ENCODE measurements around the gene CSNK1G1.

Gene CSNK1G1

DNA sequence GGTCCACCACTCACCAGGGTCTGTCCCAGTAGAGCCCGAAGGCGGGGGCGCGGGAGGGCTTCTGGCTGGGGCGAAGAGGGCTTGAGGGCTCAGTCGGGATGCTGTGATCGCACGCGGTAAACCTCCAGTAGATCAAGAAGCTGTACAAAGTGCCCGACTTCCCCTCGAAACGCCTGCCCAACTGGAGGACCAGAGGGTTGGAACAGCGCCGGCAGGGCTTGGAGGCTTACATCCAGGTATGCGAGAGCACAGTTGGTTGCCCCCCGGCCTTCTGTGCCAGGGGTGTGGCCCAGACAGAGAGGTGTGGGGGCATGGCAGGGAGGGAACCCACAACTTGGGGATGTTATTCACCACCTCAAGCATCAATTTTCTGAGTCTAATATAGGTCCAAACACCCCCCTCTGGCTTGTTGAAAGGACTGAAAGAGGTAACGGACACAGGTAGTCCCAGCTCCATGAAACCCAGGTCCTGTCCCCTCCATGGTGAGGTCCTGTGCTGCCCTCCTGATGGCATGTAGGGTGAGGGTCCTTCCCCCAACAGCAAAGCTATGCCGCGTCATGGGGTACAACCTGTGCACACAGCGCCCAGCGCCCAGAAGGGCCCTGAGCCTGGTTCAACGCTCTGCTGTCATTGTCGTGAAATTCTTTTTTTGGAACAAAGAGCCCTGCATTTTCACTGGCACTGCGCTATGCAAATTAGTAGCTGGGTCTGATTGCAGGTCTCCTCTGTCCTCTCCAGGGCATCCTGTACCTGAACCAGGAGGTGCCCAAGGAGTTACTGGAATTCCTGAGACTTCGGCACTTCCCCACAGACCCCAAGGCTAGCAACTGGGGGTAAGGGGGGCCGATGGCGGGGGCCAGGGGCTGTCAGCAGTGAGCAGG is 203.2 kb downstream of the CSNK1G1 start:
- DNase-seq = no peak

DNA sequence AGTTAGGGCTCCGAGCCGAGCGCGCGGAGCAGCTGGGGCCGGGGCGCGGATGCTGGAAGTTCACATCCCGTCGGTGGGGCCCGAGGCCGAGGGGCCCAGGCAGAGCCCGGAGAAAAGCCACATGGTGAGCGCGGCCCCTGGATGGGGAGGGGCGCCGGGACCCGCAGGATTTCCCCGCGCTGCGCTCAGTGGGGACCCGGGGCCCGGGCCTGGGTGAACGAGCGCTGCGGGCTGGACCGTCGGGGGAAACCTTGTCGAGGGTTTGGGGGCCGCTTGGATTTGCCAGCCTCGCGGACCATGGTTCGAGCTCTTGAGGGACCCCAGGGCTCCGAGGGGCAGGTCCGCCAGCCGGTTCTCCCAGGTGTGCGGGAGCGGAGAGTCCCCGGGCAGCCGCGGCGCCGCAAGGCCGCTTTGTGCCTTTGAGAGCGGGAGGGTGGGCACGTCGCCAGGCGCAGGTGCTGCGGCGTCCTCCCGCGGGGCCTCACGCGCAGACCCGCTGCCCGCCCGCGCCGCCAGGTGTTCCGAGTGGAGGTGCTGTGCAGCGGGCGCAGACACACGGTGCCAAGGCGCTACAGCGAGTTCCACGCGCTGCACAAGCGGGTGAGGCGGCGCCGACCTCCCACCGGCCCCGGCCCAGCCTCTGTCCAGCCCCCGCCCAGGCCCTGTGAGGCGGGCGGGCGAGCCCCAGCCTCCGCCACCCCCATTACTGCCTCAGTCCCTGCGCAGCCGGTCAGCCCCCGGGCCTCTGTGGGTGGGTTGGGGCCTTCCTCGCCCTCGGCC is 204.1 kb downstream of the CSNK1G1 start, which contains the start of gene SNX22:
TSS of gene SNX22 (plus strand) at position 5 of the 780 bp plus-strand sequence. CDS start at position 50, 45 bp downstream.
- peak in 1 of 2 experiments; percentile 39 for DNase-seq

DNA sequence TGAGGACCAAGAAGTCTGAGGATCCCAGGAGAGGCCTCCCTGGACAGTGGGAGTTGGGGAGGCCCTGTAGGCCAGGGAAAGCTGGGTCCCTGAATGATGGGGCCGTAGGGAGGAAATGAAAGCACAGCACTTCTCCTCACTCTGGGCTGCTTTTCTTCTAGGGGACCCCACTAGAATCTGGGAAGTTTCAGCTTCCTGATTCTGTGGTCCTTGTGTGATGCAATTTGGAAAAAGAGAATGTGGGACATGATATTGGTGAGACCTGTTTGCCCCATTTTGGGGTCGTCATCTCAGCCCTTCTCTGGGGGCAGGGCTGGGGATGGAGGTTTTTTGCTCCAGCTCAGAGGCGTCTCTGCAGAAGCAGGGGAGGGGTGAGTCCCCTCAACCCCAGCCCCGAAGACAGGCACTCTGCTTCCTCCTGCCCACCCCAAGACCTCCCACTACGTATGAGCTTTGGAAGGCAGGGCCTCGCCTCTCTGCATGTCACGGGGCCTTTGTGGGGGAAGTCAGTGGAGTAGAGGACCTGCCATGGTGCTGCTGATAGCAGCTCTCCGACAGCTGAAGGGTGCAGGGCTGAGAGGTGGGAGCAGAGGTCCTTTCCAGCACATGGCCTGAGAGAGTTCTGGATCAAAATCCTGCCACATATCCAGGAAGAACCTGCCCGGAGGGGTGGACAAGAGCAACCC is 205.9 kb downstream of the CSNK1G1 start:
- no peak for DNase-seq

DNA sequence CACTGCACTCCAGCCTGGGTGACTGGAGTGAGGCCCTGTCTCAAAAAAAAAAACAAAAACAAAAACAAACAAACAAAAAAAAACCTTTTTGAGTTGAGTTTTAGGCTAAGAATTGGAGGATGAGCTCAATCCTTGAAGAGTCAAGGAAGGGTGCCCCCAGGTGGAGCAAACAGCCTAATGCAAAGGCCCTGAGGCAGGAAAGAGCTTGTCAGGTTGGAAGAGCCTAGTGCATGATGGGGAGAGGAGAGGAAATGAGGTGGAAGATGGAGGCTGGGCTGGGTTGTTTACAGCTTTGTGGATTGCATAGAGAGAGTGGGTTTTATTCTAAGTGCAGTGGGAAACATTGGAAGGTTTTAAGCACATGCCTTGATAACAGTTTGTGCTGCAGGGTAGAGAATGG is 206.5 kb downstream of the CSNK1G1 start:
- peak in 1 of 2 experiments; percentile 15 for DNase-seq

DNA sequence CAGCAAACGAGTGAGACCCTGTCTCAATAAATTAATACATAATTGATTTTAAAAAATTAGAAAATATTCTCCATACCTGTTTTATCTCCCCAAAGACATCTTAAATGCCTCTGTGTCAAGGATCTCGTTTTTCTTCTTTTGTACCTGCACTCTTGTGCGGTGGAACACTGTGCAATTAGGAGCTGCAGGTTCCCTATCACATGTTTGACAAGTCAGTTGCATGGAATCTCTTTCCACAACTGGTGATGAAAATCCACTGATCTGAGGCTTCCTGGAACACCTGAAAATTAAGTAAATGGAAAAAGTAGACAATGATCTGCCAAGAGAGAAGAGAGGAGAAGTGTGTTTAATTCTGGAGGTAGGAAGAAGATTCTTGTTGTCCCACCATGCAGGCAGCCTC is 207.4 kb downstream of the CSNK1G1 start:
- no peak for DNase-seq

DNA sequence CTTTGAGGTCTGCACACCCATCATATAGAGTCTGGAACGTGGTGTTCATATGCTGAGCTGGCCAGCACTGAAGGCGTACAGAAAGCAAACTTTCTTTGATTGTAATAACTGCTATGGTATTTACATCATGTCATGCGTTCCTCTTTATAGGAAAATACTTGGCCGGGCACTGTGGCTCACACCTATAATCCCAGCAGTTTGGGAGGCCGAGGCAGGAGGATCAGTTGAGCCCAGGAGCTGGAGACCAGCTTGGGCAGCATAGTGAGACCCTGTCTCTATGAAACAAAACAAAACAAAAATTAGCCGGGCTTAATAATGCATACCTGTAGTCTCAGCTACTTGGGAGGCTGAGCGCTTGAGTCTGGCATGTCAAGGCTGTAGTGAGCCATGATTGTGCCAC is 207.8 kb downstream of the CSNK1G1 start:
- DNase-seq = no peak

DNA sequence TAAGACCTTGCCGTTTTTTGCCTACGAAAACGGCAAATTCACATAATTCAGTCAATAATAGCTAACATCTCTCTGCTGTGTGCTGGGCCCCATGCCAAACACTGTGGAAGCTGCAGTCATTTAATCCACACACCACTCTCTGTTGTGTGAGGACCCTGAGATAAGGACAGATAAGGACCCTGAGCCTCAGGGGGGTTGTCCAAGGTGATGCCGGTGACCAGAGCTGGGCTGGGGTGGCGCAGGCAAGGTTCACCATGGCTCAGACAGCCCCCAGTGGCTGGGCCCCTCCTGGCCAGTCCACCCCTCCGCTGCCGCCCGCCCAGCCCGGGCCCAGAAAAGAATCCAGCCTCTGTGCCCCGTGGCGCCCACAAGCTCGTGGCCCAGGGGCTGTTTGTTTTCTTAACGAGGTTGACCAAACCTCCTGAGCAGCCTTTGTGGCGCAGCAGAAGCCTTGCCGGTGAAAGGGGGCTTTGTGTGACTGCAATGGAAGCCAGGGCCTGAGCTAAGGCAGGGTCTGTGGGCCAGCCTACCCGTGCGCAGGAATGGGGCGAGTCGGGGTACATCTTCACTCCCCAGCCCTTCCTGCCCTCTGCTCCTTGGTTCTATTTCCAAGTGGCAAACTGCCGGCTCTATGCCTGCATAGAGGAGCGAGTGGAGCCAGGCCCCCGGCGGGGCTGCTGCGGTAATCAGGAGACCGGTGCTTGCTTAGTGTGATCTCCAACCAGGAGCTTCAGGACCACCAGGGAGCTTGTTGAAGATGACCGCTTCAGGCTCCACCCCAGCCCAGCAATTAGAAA is 208.9 kb downstream of the CSNK1G1 start:
- no peak for DNase-seq

DNA sequence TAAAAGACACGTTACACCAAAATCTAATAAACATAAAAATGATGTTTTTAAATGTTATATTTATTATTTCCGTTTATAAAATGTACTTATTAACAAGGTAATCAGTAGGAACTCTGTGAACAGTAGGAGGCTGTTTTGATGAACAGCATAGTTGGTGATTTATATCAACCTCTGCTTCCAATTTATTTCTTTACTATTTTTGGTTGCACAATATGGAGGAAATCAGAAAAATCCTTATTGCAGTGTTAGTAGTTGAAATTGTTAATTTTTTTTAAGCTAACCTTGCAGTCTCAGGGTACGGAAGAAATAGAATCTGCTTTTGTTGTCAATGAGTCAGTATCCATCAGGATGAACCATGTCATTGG is 209.5 kb downstream of the CSNK1G1 start:
- DNase-seq = no peak

DNA sequence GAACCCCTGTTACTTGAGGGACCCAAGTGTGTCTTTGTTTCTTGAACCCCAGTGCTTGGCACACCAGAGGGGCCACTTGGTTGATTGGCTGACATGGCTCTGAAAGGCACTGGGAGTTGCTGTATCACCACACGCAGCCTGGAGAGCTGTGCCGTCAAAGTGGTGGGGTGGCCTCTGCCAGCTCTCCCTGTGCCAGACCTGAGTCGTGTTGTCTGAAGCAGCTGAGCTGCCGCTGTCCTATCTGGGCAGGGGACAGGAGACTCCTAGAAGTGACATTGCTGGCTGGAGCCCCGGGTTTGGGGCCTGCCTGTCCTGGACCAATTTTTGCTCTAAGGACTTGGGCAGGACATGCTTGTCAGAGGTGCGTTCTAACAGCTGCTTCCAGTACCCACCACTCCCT is 209.9 kb downstream of the CSNK1G1 start:
- DNase-seq = no peak

DNA sequence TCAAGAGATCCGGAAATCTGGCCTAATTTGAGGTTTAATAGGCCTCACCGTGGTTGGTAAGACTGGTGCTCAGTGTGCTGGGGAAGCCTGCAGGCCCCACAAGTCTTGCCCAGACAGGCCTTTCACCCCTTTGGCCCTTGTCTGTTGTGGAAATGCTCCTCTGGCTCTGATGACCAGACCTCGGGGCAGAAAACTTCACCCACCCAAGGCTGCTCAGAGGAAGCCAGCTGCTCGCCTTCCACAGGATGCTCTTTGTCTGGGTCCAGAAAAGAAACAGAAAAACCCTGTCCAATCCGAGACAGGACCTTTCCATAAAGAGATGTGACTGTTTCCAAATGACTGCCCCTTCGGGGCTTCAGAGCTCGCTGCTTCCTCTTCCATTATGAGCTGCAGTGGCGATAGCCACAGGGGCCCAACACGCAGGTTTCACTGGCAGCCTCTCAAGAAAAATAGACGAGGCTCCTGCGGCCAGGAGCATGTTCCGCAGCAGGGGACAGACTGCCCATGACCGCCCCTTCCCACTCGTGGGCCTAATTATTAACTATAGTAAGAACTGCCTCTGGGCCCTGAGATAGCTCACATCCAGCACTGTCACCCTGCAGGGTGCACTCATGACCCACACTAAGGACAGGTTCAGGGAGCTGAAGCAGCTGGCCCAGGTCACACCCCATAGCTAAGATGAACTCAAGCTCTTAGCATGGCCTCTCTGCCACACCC is 211.2 kb downstream of the CSNK1G1 start:
- no peak for DNase-seq

DNA sequence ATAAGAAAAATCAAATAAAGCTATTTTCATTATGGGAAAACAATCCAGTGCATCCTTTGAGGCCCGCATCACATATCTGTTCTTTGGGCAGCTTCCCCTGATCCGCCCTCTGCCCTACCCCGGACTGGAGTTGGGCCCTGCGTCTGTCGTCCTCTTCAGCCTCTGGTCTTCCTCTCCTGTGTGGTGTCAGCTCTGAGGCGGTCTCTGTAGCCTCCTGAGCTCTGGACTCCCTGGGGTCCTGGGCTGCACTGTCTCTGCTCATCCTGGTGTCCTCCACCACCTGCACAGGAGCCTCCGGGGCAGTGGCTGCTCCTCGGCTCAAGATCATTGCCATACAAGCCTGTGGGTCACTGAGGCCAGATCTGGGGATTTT is 211.8 kb downstream of the CSNK1G1 start:
- DNase-seq = no peak

DNA sequence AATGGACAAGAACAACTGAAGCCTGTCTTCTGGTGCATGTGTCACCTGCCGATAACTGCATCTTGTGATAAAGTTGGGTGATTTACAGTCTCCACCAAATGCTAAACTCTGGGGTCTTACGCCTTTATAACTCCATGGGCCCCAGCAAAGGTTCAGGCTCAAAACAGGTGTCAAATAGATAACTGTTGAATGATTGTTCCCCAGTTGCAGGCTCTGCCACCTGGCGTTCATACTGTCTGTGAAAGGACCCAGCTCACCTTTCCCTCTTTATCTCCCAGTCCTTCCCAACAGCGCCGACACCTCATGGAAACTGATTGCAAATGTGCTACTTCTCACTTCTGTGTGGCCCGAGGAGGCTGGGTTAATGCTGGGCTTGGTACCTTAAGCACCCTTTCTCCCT is 212.7 kb downstream of the CSNK1G1 start:
- DNase-seq = no peak

DNA sequence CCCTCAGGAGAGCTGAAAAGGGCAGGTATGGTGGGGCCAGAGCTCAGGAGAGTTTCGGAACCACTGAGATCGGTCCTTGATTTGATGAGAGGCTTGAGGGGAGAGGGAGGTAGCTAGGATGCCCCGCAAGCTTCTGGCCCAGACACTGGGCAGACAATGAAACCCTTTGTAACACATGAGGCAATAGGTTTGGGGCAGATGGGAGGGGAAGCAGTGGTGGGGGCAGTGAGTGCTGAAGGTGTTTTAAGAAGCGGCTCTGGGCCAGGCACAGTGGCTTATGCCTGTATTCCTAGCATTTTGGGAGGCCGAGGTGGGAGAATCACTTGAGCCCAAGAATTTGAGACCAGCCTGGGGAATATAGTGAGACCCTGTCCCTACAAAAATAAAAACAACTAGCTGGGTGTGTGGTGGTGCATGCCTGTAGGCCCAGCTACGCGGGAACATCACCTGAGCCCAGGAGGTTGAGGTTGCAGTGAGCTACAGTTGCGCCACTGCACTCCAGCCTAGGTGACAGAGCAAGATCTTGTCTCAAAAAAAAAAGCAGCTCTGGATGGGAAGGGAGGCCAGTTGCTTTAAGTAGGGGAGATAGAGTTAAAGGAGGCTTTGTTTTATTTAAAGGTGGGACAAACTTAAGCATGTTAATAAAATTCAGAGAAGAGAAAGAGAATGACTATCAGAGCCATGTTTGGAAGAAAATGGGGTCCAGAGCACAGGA is 214.0 kb downstream of the CSNK1G1 start:
- no peak for DNase-seq

DNA sequence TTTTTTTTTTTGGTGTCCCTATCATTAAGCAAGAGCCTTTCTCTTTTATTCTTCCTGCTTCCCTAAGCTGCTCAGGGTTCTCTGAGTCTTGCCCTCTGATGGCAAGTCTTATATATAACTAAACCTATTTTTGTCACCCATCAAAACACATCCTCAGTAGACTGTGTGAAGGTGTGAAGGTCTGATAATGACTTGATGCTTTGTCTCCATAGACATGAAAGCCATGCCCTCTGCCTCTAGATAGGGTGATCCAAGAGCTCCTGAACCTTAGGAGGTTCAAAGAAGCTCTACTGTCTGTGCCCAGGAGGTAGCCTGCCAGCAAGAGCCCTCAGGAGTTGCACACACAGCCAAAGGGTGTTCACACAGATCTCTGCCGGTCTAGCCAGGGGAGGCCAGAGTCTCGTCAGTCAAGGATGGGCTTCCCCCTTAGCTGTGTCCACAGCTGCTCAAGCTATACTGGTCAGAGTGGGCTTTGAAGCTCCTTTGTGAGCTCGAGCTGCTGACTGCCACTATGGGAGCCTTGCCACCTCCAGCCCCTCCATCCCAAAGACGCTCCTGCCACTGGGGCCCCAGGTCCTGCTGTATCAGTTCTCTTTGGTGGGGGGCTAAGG is 217.5 kb downstream of the CSNK1G1 start:
- no peak for DNase-seq

DNA sequence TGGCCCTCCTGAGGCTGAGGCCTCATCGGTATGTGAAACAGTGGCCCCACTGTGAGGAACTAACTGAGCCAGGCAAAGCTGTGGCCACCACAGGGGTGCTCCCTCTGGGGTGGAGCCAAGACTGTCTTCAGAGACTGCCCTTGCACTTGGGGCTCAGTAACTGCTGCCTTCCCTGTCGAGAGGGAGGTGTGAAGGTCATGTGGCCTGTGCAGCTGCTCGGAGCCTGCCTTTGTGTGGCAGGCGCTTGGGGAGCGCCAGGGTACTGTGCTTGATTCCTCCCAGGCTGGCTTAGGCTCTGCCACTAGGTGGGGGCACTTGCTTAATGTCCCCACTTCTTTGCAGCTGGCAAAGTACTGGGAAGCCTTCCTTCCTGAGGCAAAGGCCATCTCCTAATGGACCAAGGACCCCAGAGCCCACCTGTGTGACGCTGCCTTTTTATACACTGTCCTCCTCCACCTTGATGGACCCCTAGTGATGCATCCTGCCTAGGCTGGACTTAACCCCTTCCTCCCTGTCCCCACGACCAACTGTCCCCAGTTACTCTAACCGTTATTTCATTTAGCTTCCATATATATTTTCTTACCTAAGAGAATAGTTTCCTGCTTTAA is 218.6 kb downstream of the CSNK1G1 start:
- no peak for DNase-seq

DNA sequence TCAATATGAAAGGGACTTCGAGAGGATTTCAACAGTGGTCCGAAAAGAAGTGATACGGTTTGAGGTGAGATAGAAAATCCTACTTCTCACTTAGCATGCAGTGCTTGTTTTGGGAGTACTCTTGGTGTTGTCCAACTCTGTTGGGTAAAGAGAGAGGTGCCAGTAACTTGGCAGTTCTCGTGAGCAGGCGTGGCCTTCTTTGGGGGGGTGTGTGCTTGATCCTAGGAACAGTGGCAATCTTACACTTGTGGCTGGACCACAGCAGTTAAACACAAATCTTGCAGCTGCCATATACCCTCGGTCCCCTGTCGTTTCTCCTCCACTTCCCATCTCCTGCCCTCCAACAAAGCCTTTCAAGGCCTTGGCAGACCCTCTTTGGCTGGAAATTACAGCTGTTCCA is 219.6 kb downstream of the CSNK1G1 start:
- DNase-seq = no peak

DNA sequence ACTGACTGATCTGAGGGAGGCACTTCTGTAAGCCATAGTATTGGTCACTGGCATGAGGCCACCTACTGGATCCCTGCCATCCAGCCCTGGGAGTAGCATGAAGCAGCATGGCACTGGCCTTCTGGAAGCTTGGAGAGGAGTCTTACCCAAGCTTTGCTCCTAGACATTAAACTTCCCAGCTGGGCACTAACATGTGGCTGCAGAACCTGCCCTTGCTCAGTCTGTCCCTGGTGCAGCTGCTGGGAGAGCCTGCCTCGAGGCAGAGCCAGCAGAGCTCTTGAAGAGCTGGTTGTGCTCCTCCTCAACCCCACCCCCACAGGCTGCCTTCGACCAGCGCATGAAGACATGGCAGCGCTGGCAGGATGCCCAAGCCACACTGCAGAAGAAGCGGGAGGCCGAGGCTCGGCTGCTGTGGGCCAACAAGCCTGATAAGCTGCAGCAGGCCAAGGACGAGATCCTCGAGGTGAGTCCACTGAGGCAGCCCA is 221.6 kb downstream of the CSNK1G1 start:
- DNase-seq = no peak

DNA sequence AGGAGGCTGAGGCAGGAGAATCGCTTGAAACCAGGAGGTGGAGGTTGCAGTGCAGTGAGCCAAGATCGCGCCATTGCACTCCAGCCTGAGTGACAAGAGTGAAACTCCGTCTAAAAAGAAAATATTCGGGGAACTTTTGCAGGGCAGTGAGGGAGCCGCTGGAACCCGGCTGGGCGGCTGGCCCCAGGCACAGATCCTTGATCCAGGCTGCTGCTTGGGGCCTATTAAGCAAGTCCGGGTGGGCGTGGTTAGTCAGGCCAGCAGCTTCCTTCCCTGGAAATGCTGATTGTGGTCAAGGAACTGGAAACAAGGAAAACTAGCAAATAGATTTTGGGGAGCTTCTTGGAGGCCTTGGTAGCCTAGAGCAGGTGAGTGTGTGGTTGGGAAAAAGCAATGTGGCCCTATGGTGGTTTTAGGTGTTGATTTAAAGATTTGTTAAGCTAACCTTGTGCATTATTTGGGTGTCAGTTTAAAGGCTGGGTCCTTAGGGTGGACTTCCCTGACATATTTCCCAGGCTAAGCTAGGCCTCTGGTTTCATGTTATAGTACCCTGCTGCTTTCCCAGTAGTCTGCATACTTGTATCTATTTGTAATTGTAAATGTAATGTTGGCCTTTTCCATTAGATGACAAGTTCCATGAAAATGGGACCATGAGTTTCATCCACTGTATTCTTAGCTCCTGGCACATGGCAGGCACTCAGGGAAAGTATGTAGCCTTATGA is 222.2 kb downstream of the CSNK1G1 start:
- no peak for DNase-seq

DNA sequence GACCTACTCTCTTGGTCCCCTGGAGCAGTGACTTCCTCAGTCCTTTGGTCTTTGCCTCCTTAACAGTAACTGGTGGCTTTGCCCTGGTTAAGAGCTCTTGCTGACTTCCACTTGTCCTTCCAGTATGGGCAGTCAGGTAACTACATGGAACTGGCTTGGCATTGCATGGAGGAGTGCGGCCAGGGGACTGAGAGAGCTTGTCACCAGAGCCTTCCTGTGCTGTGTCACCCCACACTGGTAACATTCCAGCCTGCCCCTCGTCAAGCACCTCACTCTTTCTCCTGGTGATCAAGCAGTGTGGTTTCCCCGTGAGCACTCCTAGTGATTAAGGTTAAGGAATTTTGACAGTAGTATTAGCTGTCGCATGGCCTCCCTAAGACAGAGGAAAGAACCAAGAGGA is 223.8 kb downstream of the CSNK1G1 start:
- DNase-seq = no peak

DNA sequence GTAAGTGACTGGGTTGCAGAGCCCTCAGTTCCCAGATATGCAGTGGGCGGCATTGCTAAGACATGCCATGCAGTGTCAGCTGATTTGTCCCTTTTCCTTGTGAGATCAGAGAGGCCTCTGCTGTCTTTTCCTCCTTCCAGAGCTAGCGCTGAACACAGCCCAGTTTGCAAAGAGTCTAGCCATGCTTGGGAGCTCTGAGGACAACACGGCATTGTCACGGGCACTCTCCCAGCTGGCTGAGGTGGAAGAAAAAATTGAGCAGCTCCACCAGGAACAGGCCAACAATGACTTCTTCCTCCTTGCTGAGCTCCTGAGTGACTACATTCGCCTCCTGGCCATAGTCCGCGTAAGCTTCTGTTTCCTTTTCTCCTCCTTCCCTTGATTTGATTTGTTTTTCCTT is 224.4 kb downstream of the CSNK1G1 start:
- DNase-seq = no peak

All from SHP77 (cell line).